Spleen (tissue), 11 donors: ENCODE data around the gene METAP2. TPM values are rescaled to one million over a fixed set of nuclear protein-coding genes. Genes with fewer than 3 reads are reported as not detected.

Experiments used
- DNase-seq: peaks from one replicate; pipeline ENCODE4 v3.0.0-alpha.2; 2020
- H3K27ac ChIP-seq, 8 donors: fragments of 200-600 bp; sonication (generic) in 7 of 8; 1 replicate in 4 of 8; 2 replicates in 4 of 8; pipeline versions ENCODE4 v1.5.0 to v1.8.0; 2016 to 2021; ENCODE audit warnings: inconsistent platforms in 4 of 8, mild to moderate bottlenecking in 4 of 8, moderate library complexity in 1 of 8
- H3K27me3 ChIP-seq, 7 donors: fragments of 200-600 bp; sonication (generic) in 6 of 7; replicated peaks in 1 of 7; 1 replicate in 4 of 7; 2 replicates in 3 of 7; pipeline versions ENCODE4 v1.5.0 to v1.8.0; 2016 to 2021; ENCODE audit warnings: inconsistent platforms in 3 of 7, mild to moderate bottlenecking in 1 of 7
- H3K36me3 ChIP-seq, 6 donors: fragments of 200-600 bp; sonication (generic) in 5 of 6; 1 replicate in 4 of 6; 2 replicates in 2 of 6; pipeline versions ENCODE4 v1.5.0 to v1.8.0; 2016 to 2021; ENCODE audit warnings: inconsistent platforms in 2 of 6
- H3K4me1 ChIP-seq, 6 donors: fragments of 200-600 bp; sonication (generic) in 5 of 6; 1 replicate in 3 of 6; 2 replicates in 3 of 6; pipeline versions ENCODE4 v1.5.0 to v1.8.0; 2016 to 2021; ENCODE audit warnings: inconsistent platforms in 3 of 6
- H3K4me3 ChIP-seq, 8 donors: fragments of 200-600 bp; sonication (generic) in 7 of 8; 1 replicate in 4 of 8; 2 replicates in 4 of 8; pipeline versions ENCODE4 v1.5.0 to v1.8.0; 2016 to 2021; ENCODE audit warnings: inconsistent platforms in 4 of 8, mild to moderate bottlenecking in 4 of 8, moderate library complexity in 2 of 8
- H3K9me3 ChIP-seq, 8 donors: fragments of 200-600 bp; sonication (generic) in 7 of 8; 1 replicate in 4 of 8; 2 replicates in 4 of 8; pipeline versions ENCODE4 v1.5.0 to v1.8.0; 2016 to 2021; ENCODE audit warnings: inconsistent platforms in 4 of 8
- CTCF ChIP-seq, 11 experiments: fragments of 200-600 bp in 7 of 11; fragments of 450-650 bp in 4 of 11; sonication (generic) in 4 of 11; IDR thresholded peaks in 8 of 11; conservative IDR thresholded peaks in 3 of 11; 1 replicate in 7 of 11; 2 replicates in 4 of 11; pipeline versions ENCODE4 v1.4.0 to v1.8.0; 2016 to 2021; ENCODE audit warnings: antibody characterized with exemption in 11 of 11, inconsistent platforms in 4 of 11, mild to moderate bottlenecking in 1 of 11
- POLR2A ChIP-seq, 3 donors: fragments of 450-650 bp; IDR thresholded peaks; one replicate each; pipeline ENCODE4 v1.5.1; 2017; ENCODE audit warnings: antibody characterized with exemption in 3 of 3, mild to moderate bottlenecking in 1 of 3
- POLR2AphosphoS5 ChIP-seq, 3 donors: sonication (generic); formaldehyde crosslinking; IDR thresholded peaks; one replicate each; pipeline ENCODE4 v1.5.1; 2017; ENCODE audit warnings: antibody characterized with exemption in 3 of 3
- WGBS, 5 donors: extraction: QIAGEN DNeasy Blood & Tissue Kit in 3 of 5; methylation state at CpG; one replicate each; pipeline versions ENCODE4 v1.1.5 to v1.1.7; 2013 to 2018; 5-methylcytosine and 5-hydroxymethylcytosine counted together
- intact Hi-C: fragments of 100-400 bp; cut with DNase I; formaldehyde crosslinking; loops from one replicate; pipeline ENCODE4 v1.15.0; 2023; ENCODE audit warnings: low total_unique reads
- polyA plus RNA-seq, 3 donors: library from polyadenylated mRNA; stranded (reverse); fragments of 200-250 nt; gene quantifications; one replicate each; pipeline ENCODE4 v1.2.1, GENCODE V29; 2013
- total RNA-seq, 7 donors: library from RNA; depleted of rRNA in 3 of 7; stranded (reverse); fragments of >200 nt in 3 of 7; fragmentation: NEBNext Ultra II Directional in 4 of 7; extraction: Animal tissue kit (Norgen Biotek cat#: 25700) in 4 of 7; gene quantifications; one replicate each; pipeline versions ENCODE4 v1.1.0 to v1.2.1, GENCODE V29; 2016 to 2021
- donor health status: healthy with polysubstance abuse.
- donor health status: DM: no; HTN: no; CAD: no; lungs with moderate emphysema.
- donor health status: DM: no; HTN: no; CAD: no.
- donor health status: Bipolar disorder and iron deficiency.
- donor health status: healthy.
- donor health status: DM: no; HTN: no; CAD: no.
- donor health status: DM: yes; HTN: yes; CAD: no.

The METAP2 gene
- total and polyA plus RNA-seq, 10 donors: 29.8 to 69.2 (median 45.7) TPM

- H3K27ac ChIP-seq: no peak overlapping the region
- H3K27me3 ChIP-seq: no peaks in the 10 kb centered on the region
- 95 to 98% (median 97%) methylated on average over 4 of the region's 4 CpGs for WGBS, 5 donors
- intact Hi-C loops: no loop called here
- no peaks in the 10 kb centered on the region for H3K36me3 ChIP-seq
- no peak for DNase-seq
- TF ChIP-seq POLR2A (IDR thresholded peaks at IDR 0.05) (no peak), POLR2AphosphoS5 (IDR thresholded peaks at IDR 0.05) (no peak)
- H3K4me1 ChIP-seq: peaks cover 0 to 11% (median 8%) of the 10 kb centered on the region in 6 donors
- no peaks in the 10 kb centered on the region for H3K9me3 ChIP-seq
- no peak overlapping the region for H3K4me3 ChIP-seq
These were observed 42.8 kb upstream of the METAP2 start for GRCh38 chr12:95431120-95431519.

GRCh38 chr12:95435355-95435754 lies 38.6 kb upstream of the METAP2 start:
- no peaks in the 10 kb centered on the region for H3K27me3 ChIP-seq
- intact Hi-C loops: no loop called here
- H3K4me3 ChIP-seq: no peak overlapping the region
- peaks cover 0 to 10% (median 3%) of the 10 kb centered on the region in 6 donors for H3K4me1 ChIP-seq
- TF ChIP-seq POLR2A (IDR thresholded peaks at IDR 0.05) (no peak), CTCF (IDR thresholded peaks at IDR 0.05 in 8 of 11, conservative IDR thresholded peaks at IDR 0.05 in 3 of 11) (no peak), POLR2AphosphoS5 (IDR thresholded peaks at IDR 0.05) (no peak)
- no peak for DNase-seq
- no peak overlapping the region for H3K27ac ChIP-seq
- 74 to 97% (median 93%) methylated on average over 3 of the region's 3 CpGs for WGBS, 5 donors
- H3K36me3 ChIP-seq: no peaks in the 10 kb centered on the region
- no peaks in the 10 kb centered on the region for H3K9me3 ChIP-seq

- WGBS, 5 donors: 58 to 83% (median 62%) methylated on average over 2 of the region's 2 CpGs
These were observed 36.4 kb upstream of the METAP2 start for GRCh38 chr12:95437565-95437964.

GRCh38 chr12:95439461-95440230 lies 34.3 kb upstream of the METAP2 start:
- Histone ChIP-seq H3K4me1 (peaks cover 0 to 10% (median 3%) of the 10 kb centered on the region in 6 donors), H3K36me3 (no peaks in the 10 kb centered on the region), H3K27ac (no peak overlapping the region), H3K27me3 (no peaks in the 10 kb centered on the region), H3K9me3 (no peaks in the 10 kb centered on the region), H3K4me3 (no peak overlapping the region)
- TF ChIP-seq CTCF (IDR thresholded peaks at IDR 0.05 in 8 of 11, conservative IDR thresholded peaks at IDR 0.05 in 3 of 11): no peak
- no peak for TF ChIP-seq POLR2A (IDR thresholded peaks at IDR 0.05)
- no peak for TF ChIP-seq POLR2AphosphoS5 (IDR thresholded peaks at IDR 0.05)
- WGBS, 5 donors: 64 to 73% (median 67%) methylated on average over 9 of the region's 9 CpGs
- DNase-seq: no peak
- intact Hi-C loops: no loop called here

More at GRCh38 chr12:95437565-95437964, 36.4 kb upstream of the METAP2 start:
- intact Hi-C loops: no loop called here
- H3K4me3 ChIP-seq: no peak overlapping the region
- H3K27ac ChIP-seq: no peak overlapping the region
- peaks cover 0 to 10% (median 3%) of the 10 kb centered on the region in 6 donors for H3K4me1 ChIP-seq
- no peaks in the 10 kb centered on the region for H3K36me3 ChIP-seq
- no peak for TF ChIP-seq CTCF (IDR thresholded peaks at IDR 0.05 in 8 of 11, conservative IDR thresholded peaks at IDR 0.05 in 3 of 11)
- TF ChIP-seq POLR2A (IDR thresholded peaks at IDR 0.05): no peak
- TF ChIP-seq POLR2AphosphoS5 (IDR thresholded peaks at IDR 0.05): no peak
- H3K9me3 ChIP-seq: no peaks in the 10 kb centered on the region
- DNase-seq: no peak
- no peaks in the 10 kb centered on the region for H3K27me3 ChIP-seq
